Natural killer cell (primary cell): ENCODE data around the gene RANBP17. TPM values are rescaled to one million over a fixed set of nuclear protein-coding genes. Genes with fewer than 3 reads are reported as not detected.

Experiments used
- ATAC-seq, 3 donors: fragments of 150-1000 bp in 2 of 3; fragments of 200-7000 bp in 1 of 3; cut with Tn5 transposase; 1 replicate in 1 of 3; 2 replicates in 2 of 3; pipeline ENCODE4 v1.10.0; 2021; ENCODE audit warnings: mild to moderate bottlenecking in 2 of 3, moderate library complexity in 2 of 3
- DNase-seq, 2 donors: peaks; one replicate each; pipeline versions ENCODE4 v3.0.0 to v3.0.0-alpha.2; 2013 to 2021; ENCODE audit warnings: mixed read lengths in 1 of 2
- H3K27ac ChIP-seq: one replicate; pipeline ENCODE4 v1.5.1; 2013; ENCODE audit warnings: mild to moderate bottlenecking, low read length
- H3K27me3 ChIP-seq: one replicate; pipeline ENCODE4 v1.6.1; 2013; ENCODE audit warnings: low read length; ENCODE audit not compliant: control insufficient read depth, insufficient read depth
- H3K36me3 ChIP-seq: one replicate; pipeline ENCODE4 v1.6.1; 2013; ENCODE audit warnings: low read length; ENCODE audit not compliant: control insufficient read depth, insufficient read depth
- H3K4me1 ChIP-seq: one replicate; pipeline ENCODE4 v1.6.1; 2013; ENCODE audit warnings: low read length; ENCODE audit not compliant: control insufficient read depth, insufficient read depth
- H3K4me3 ChIP-seq: one replicate; pipeline ENCODE4 v1.5.1; 2013; ENCODE audit warnings: low read length
- H3K9me3 ChIP-seq: one replicate; pipeline ENCODE4 v1.6.1; 2013; ENCODE audit warnings: low read length; ENCODE audit not compliant: control insufficient read depth, insufficient read depth
- H3K27ac Mint-ChIP-seq, 2 donors: one replicate each; pipeline ENCODE4 v1.8.0; 2022; ENCODE audit warnings: mild to moderate bottlenecking in 2 of 2, mixed read lengths in 2 of 2, moderate library complexity in 1 of 2
- H3K27me3 Mint-ChIP-seq, 2 donors: one replicate each; pipeline ENCODE4 v1.8.0; 2022; ENCODE audit warnings: low read depth in 2 of 2, mixed read lengths in 2 of 2
- H3K36me3 Mint-ChIP-seq: one replicate; pipeline ENCODE4 v1.8.0; 2022; ENCODE audit warnings: mixed read lengths
- H3K4me1 Mint-ChIP-seq, 2 donors: one replicate each; pipeline ENCODE4 v1.8.0; 2022; ENCODE audit warnings: mixed read lengths in 2 of 2
- H3K4me3 Mint-ChIP-seq: one replicate; pipeline ENCODE4 v1.8.0; 2022; ENCODE audit warnings: mild to moderate bottlenecking, moderate library complexity, mixed read lengths
- H3K9me3 Mint-ChIP-seq, 2 donors: one replicate each; pipeline ENCODE4 v1.8.0; 2022; ENCODE audit warnings: mixed read lengths in 2 of 2
- WGBS: methylation state at CpG from one replicate; pipeline ENCODE4 v1.1.7; 2013; ENCODE audit warnings: missing lambda C conversion rate; ENCODE audit not compliant: insufficient coverage; 5-methylcytosine and 5-hydroxymethylcytosine counted together
- intact Hi-C: fragments of 100-400 bp; cut with micrococcal nuclease; formaldehyde crosslinking; loops from one replicate; pipeline ENCODE4 v1.14.2; 2022
- total RNA-seq, 4 donors: library from RNA; stranded (reverse); fragments of 120-200 nt in 1 of 4; gene quantifications; one replicate each; pipeline versions ENCODE4 v1.2.3 to v1.2.4, GENCODE V29; 2013 to 2022
- TF ChIP-seq, protein P1 (sequence below): fragments of 200-600 bp; IDR thresholded peaks from one replicate; pipeline ENCODE4 v1.8.0; 2022; ENCODE audit warnings: antibody characterized with exemption

The RANBP17 gene
- total RNA-seq, 3 donors from 2014 or later (not counting 1 experiment from before 2014, with no cell fraction given): 11.2 to 15.0 (median 12.6) TPM

DNA sequence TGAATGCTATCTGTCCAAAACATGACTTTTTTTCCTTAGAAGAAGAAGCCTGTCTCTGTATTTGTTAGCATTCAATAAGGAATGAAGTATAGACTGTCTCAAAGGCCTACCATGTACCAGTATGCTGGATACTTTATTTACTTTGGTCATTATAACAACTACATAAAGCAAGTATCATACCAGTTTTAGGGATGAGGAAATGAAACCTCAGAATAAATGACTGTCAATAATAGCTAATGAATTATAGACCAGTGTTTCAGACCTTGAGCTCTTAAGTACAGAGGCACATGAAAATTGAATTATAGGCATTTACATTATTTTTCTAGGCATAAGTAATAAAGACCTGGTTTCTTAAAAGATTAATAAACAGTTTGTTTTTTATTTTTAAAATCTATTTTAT, 280.8 kb downstream of the RANBP17 start:
- H3K9me3 Mint-ChIP-seq: no peaks in the 10 kb centered on the region
- Histone ChIP-seq H3K4me1 (no peaks in the 10 kb centered on the region), H3K27ac (no peak overlapping the region), H3K9me3 (no peaks in the 10 kb centered on the region), H3K4me3 (no peak overlapping the region), H3K27me3 (no peaks in the 10 kb centered on the region), H3K36me3 (no peaks in the 10 kb centered on the region)
- intact Hi-C loops: no loop called here
- H3K4me1 Mint-ChIP-seq: no peaks in the 10 kb centered on the region
- DNase-seq (no peak), ATAC-seq (no peak)
- H3K4me3 Mint-ChIP-seq: no peak overlapping the region
- H3K27ac Mint-ChIP-seq: no peak overlapping the region
- TF ChIP-seq, protein P1, sequence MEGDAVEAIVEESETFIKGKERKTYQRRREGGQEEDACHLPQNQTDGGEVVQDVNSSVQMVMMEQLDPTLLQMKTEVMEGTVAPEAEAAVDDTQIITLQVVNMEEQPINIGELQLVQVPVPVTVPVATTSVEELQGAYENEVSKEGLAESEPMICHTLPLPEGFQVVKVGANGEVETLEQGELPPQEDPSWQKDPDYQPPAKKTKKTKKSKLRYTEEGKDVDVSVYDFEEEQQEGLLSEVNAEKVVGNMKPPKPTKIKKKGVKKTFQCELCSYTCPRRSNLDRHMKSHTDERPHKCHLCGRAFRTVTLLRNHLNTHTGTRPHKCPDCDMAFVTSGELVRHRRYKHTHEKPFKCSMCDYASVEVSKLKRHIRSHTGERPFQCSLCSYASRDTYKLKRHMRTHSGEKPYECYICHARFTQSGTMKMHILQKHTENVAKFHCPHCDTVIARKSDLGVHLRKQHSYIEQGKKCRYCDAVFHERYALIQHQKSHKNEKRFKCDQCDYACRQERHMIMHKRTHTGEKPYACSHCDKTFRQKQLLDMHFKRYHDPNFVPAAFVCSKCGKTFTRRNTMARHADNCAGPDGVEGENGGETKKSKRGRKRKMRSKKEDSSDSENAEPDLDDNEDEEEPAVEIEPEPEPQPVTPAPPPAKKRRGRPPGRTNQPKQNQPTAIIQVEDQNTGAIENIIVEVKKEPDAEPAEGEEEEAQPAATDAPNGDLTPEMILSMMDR: no peak
- H3K27me3 Mint-ChIP-seq: peaks cover 0 to 2% of the 10 kb centered on the region in 2 donors
- no peaks in the 10 kb centered on the region for H3K36me3 Mint-ChIP-seq

DNA sequence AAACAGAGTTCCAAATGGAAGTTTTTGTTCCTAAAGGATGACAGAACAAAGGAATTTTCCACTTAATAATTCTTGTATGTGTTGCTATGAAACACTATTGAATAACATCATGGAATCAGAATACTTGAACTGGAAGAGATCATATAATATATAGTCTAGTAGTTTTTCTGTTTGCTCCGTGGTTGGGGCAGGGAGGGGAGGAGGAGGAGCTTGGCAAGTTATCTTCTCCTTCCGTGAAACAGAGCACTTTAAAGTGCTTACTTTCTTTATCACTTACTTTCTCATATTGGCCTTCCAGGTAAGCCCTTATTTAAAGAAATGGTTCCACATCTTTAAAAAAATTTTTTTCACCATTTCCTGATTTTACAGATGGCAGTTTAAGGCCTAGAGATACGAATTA, 281.4 kb downstream of the RANBP17 start:
- Histone ChIP-seq H3K27ac (no peak overlapping the region), H3K27me3 (no peaks in the 10 kb centered on the region), H3K4me3 (no peak overlapping the region), H3K36me3 (no peaks in the 10 kb centered on the region), H3K9me3 (no peaks in the 10 kb centered on the region), H3K4me1 (no peaks in the 10 kb centered on the region)
- ATAC-seq (no peak), DNase-seq (no peak)
- Mint-ChIP-seq H3K27me3 (peaks cover 0 to 2% of the 10 kb centered on the region in 2 donors), H3K9me3 (no peaks in the 10 kb centered on the region), H3K27ac (no peak overlapping the region), H3K4me3 (no peak overlapping the region), H3K36me3 (no peaks in the 10 kb centered on the region), H3K4me1 (no peaks in the 10 kb centered on the region)
- 33% methylated on average over 2 of the region's 3 CpGs for WGBS
- intact Hi-C loops: no loop called here
- TF ChIP-seq, protein P1: no peak

DNA sequence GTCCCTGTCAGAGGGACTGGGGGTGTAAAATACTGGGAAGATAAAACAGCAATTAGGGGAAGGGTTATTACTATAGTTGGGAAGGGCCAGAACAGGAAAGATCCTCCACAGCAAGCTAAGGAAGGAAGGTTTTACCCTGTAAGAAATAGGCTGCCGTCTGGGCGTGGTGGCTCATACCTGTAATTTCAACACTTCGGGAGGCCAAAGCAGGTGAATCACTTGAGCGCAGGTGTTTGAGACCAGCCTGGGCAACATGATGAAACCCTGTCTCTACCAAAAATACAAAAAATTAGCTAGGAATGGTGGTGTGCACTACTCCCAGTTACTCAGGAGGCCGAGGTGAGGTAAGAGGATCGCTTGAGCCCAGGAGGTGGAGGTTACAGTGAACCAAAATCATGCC, 282.1 kb downstream of the RANBP17 start:
- no peaks in the 10 kb centered on the region for H3K36me3 Mint-ChIP-seq
- no peak for ATAC-seq
- H3K4me3 Mint-ChIP-seq: no peak overlapping the region
- Histone ChIP-seq H3K9me3 (no peaks in the 10 kb centered on the region), H3K27ac (no peak overlapping the region), H3K36me3 (no peaks in the 10 kb centered on the region), H3K4me3 (no peak overlapping the region), H3K27me3 (no peaks in the 10 kb centered on the region), H3K4me1 (no peaks in the 10 kb centered on the region)
- H3K27me3 Mint-ChIP-seq: peaks cover 0 to 2% of the 10 kb centered on the region in 2 donors
- H3K9me3 Mint-ChIP-seq: no peaks in the 10 kb centered on the region
- TF ChIP-seq, protein P1: no peak
- intact Hi-C loops: no loop called here
- H3K4me1 Mint-ChIP-seq: no peaks in the 10 kb centered on the region
- no peak for DNase-seq
- 95% methylated on average over 6 of the region's 6 CpGs for WGBS
- H3K27ac Mint-ChIP-seq: no peak overlapping the region

DNA sequence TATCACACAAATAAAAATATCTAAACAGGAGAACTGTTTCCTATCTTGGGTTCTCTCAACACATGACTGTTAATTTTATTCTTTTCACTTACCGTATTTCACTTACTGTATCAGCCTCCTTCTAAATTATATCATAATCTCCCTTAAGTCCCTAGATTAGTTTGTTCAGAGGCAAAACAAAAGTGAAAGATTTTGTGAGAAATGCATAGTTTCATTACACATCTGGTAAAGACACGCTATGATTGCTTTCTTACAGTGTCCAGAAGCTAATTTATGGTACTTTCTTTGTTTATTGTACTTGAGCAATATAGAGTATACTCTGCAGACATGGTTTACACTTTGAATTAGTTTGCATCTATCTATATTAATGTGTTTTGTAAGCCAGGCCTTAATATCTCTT, 287.5 kb downstream of the RANBP17 start:
- Mint-ChIP-seq H3K27me3 (peaks cover 0 to 8% of the 10 kb centered on the region in 2 donors), H3K4me1 (no peaks in the 10 kb centered on the region), H3K36me3 (no peaks in the 10 kb centered on the region), H3K27ac (no peak overlapping the region), H3K9me3 (no peaks in the 10 kb centered on the region), H3K4me3 (no peak overlapping the region)
- TF ChIP-seq, protein P1: no peak
- Histone ChIP-seq H3K27me3 (no peaks in the 10 kb centered on the region), H3K4me3 (no peak overlapping the region), H3K4me1 (no peaks in the 10 kb centered on the region), H3K36me3 (no peaks in the 10 kb centered on the region), H3K27ac (no peak overlapping the region), H3K9me3 (no peaks in the 10 kb centered on the region)
- WGBS: 70% methylated on average over 2 of the region's 2 CpGs
- ATAC-seq: no peak
- intact Hi-C loops: no loop called here
- no peak for DNase-seq
